Measurements from ENCODE around the gene AGAP1.

The AGAP1 gene

GRCh38 chr2:236179236-236180075 is 685.6 kb downstream of the AGAP1 start:
- FAIRE-seq = no peak
- peak; percentile 18 for DNase-seq (ENCODE audit: insufficient read length, low spot score)

- FAIRE-seq (peak; percentile 59), DNase-seq (ENCODE audit: insufficient read length, low spot score) (no peak)
Observed at GRCh38 chr2:236180076-236180816, 686.4 kb downstream of the AGAP1 start.

DNA sequence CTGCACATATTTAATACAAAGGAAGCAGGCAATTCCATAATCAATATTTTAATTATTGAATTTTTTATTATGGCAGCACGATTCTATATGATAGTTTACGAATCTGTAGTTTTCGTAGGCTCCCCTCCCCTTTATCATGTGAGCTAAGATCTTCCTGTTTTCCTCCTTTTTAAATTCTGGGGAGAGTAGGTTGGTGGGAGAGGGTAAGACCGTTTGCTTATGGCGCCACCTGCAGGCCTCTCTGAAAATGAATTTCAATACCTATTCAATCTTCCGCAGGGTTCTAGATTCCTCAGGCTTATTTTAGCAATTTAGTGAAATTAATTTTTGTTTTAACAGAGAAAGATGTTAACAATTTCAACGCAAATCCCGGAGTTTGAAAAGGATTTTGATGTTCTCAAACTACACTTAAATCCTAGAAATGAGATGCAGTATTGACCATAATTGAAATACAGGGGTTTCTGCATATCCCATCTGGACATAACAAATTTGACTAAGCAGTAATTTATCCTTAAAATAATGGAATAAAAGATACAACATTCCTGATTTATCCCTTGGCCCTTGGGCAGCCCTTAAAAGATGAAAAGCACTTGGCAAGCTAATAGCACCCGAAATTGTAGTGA is 687.1 kb downstream of the AGAP1 start:
- FAIRE-seq (no peak), DNase-seq (ENCODE audit: insufficient read length, low spot score) (peak; percentile 82)
